NB4 (cell line): ENCODE results near the gene AUH.

Experiments used
- CTCF ChIP-seq: IDR thresholded peaks from one replicate; pipeline ENCODE4 v1.5.1; 2012; ENCODE audit warnings: low read depth, low read length
- POLR2A ChIP-seq: IDR thresholded peaks from 2 replicates; pipeline ENCODE4 v1.6.1; 2011; ENCODE audit warnings: mild to moderate bottlenecking; ENCODE audit not compliant: insufficient read length; ENCODE audit errors: extremely low read depth

GRCh38 chr9:91261417-91261816 lies 100.3 kb downstream of the AUH start:
- no peak for TF ChIP-seq CTCF
- TF ChIP-seq POLR2A: no peak
